Colonic mucosa (tissue), 4 donors: Measurements from ENCODE around the gene STRA6. TPM values are rescaled to one million over a fixed set of nuclear protein-coding genes. Genes with fewer than 3 reads are reported as not detected.
"Not testable (repeated sequence)": the region's sequence is repeated elsewhere in the genome, so short reads cannot be mapped to it uniquely, and the experiment has no call there.

Source experiments
- DNase-seq: peaks from one replicate; pipeline ENCODE4 v3.0.0-alpha.2; 2020
- H3K27ac ChIP-seq: fragments of 200-600 bp; one replicate; pipeline ENCODE4 v1.8.0; 2021
- H3K27me3 ChIP-seq: fragments of 200-600 bp; one replicate; pipeline ENCODE4 v1.8.0; 2021
- H3K36me3 ChIP-seq: fragments of 200-600 bp; one replicate; pipeline ENCODE4 v1.8.0; 2021
- H3K4me1 ChIP-seq: fragments of 200-600 bp; one replicate; pipeline ENCODE4 v1.8.0; 2021; ENCODE audit warnings: mild to moderate bottlenecking
- H3K4me3 ChIP-seq: fragments of 200-600 bp; one replicate; pipeline ENCODE4 v1.8.0; 2021
- H3K9ac ChIP-seq, 2 donors: one replicate each; pipeline ENCODE4 v1.7.0; 2013; ENCODE audit warnings: control low read depth in 2 of 2, low read depth in 2 of 2, low read length in 2 of 2
- H3K9me3 ChIP-seq: fragments of 200-600 bp; one replicate; pipeline ENCODE4 v1.8.0; 2021
- CTCF ChIP-seq: fragments of 200-600 bp; IDR thresholded peaks from one replicate; pipeline ENCODE4 v1.8.0; 2022; ENCODE audit warnings: antibody characterized with exemption, mild to moderate bottlenecking
- intact Hi-C: fragments of 100-400 bp; cut with DNase I; formaldehyde crosslinking; loops from one replicate; pipeline ENCODE4 v1.14.1; 2022
- total RNA-seq, 2 donors: library from RNA; stranded (reverse); fragmentation: NEBNext Ultra II Directional in 1 of 2; extraction: Animal tissue kit (Norgen Biotek cat#: 25700) in 1 of 2; gene quantifications; one replicate each; pipeline ENCODE4 v1.2.1, GENCODE V29; 2021
- donor health status: healthy.
- donor health status: DM: no; HTN: no; CAD: no.
- donor health status: DM: no; HTN: no; CAD: no.

Gene STRA6
- total RNA-seq, 2 donors from 2014 or later = not detected

- H3K27ac ChIP-seq = no peak overlapping the region
- no peak for TF ChIP-seq CTCF
- no peaks in the 10 kb centered on the region for H3K4me1 ChIP-seq
- H3K9ac ChIP-seq = no peak overlapping the region
- H3K4me3 ChIP-seq = no peak overlapping the region
- H3K36me3 ChIP-seq = no peaks in the 10 kb centered on the region
- no peaks in the 10 kb centered on the region for H3K9me3 ChIP-seq
- no peak for DNase-seq
- intact Hi-C loops = no loop called here
- no peaks in the 10 kb centered on the region for H3K27me3 ChIP-seq
These were observed 32.3 kb downstream of the STRA6 start for GRCh38 chr15:74170071-74170844.

GRCh38 chr15:74168711-74169126 is 33.9 kb downstream of the STRA6 start:
- TF ChIP-seq CTCF = no peak
- no peaks in the 10 kb centered on the region for H3K9me3 ChIP-seq
- H3K4me1 ChIP-seq = no peaks in the 10 kb centered on the region
- H3K27ac ChIP-seq = no peak overlapping the region
- no peaks in the 10 kb centered on the region for H3K36me3 ChIP-seq
- intact Hi-C loops = no loop called here
- H3K27me3 ChIP-seq = no peaks in the 10 kb centered on the region
- DNase-seq = no peak
- no peak overlapping the region for H3K9ac ChIP-seq
- H3K4me3 ChIP-seq = no peak overlapping the region

GRCh38 chr15:74167891-74168331 is 34.7 kb downstream of the STRA6 start:
- Histone ChIP-seq H3K36me3 (no peaks in the 10 kb centered on the region), H3K27me3 (no peaks in the 10 kb centered on the region), H3K9me3 (no peaks in the 10 kb centered on the region), H3K4me3 (no peak overlapping the region), H3K9ac (no peak overlapping the region), H3K27ac (no peak overlapping the region), H3K4me1 (no peaks in the 10 kb centered on the region)
- no peak for DNase-seq
- intact Hi-C loops = no loop called here
- TF ChIP-seq CTCF = no peak

- DNase-seq = no peak
- H3K27me3 ChIP-seq = no peaks in the 10 kb centered on the region
- H3K27ac ChIP-seq = no peak overlapping the region
- no peak for TF ChIP-seq CTCF
- H3K4me1 ChIP-seq = no peaks in the 10 kb centered on the region
- no peaks in the 10 kb centered on the region for H3K9me3 ChIP-seq
- intact Hi-C loops = no loop called here
- no peak overlapping the region for H3K9ac ChIP-seq
- no peaks in the 10 kb centered on the region for H3K36me3 ChIP-seq
- H3K4me3 ChIP-seq = no peak overlapping the region
These were observed 37.1 kb downstream of the STRA6 start for GRCh38 chr15:74165461-74165860.

GRCh38 chr15:74162195-74162536 is 40.4 kb downstream of the STRA6 start:
- H3K36me3 ChIP-seq, H3K27me3 ChIP-seq, H3K4me1 ChIP-seq, H3K9me3 ChIP-seq, H3K9ac ChIP-seq, intact Hi-C loops, H3K4me3 ChIP-seq, DNase-seq, H3K27ac ChIP-seq: not testable (repeated sequence)

GRCh38 chr15:74160390-74160789 is 42.2 kb downstream of the STRA6 start:
- H3K4me3 ChIP-seq, H3K9ac ChIP-seq, H3K27ac ChIP-seq, H3K36me3 ChIP-seq, H3K27me3 ChIP-seq, intact Hi-C loops, H3K4me1 ChIP-seq, DNase-seq, H3K9me3 ChIP-seq: not testable (repeated sequence)
